GM06990 (cell line): ENCODE data around the gene GABBR1.
A peak's percentile ranks its signal among the peaks of the same experiment; 100 is the strongest.

Experiments used
- DNase-seq: peaks from one replicate; pipeline ENCODE4 v3.0.0-alpha.2; 2011; ENCODE audit not compliant: insufficient read length; ENCODE audit errors: extremely low read depth
- H3K27me3 ChIP-seq: replicated peaks from 2 replicates; pipeline ENCODE4 v1.6.0; 2011; ENCODE audit warnings: low read length; ENCODE audit not compliant: control insufficient read depth, insufficient read depth
- H3K36me3 ChIP-seq: 2 replicates; pipeline ENCODE4 v1.5.1; 2011; ENCODE audit warnings: low read length; ENCODE audit not compliant: control insufficient read depth, insufficient read depth
- H3K4me3 ChIP-seq: replicated peaks from 2 replicates; pipeline ENCODE4 v1.5.1; 2011; ENCODE audit warnings: low read depth, mild to moderate bottlenecking, control low read depth, low read length
- CTCF ChIP-seq: IDR thresholded peaks from 2 replicates; pipeline ENCODE4 v1.5.1; 2011; ENCODE audit warnings: low read length, control low read depth, mild to moderate bottlenecking, inconsistent platforms; ENCODE audit not compliant: insufficient read depth, poor library complexity, severe bottlenecking

The GABBR1 gene

GRCh38 chr6:29661071-29661470 is 28.1 kb upstream of the GABBR1 start:
- Histone ChIP-seq H3K27me3 (no peaks in the 10 kb centered on the region; the same call in 1 of the 2 replicates), H3K36me3 (no peaks in the 10 kb centered on the region), H3K4me3 (no peak overlapping the region)
- DNase-seq: no peak
- TF ChIP-seq CTCF: no peak

DNA sequence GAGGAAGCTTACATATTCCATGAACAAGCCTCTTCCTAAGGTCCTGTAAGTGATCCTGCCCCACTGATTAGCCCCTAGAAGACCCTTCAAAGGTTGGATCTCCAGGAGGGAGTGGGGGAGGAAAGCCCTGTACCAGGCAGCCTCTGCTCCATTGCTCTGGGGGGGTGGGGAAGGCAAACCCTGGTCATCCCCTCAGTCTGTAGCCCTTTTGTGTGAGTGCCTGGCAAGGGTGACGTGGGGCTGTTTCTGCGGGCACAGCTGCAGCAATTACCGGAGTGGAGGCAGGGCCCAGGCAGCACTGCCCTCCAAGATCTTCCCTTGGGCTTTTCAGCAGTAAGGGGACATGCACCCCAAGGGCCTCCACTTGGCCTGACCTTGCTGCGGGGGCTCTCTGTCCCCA is 23.8 kb upstream of the GABBR1 start, which contains the start of gene MOG:
TSS of gene MOG (plus strand) at position 295 of the 400 bp plus-strand sequence. CDS start 118 bp downstream, outside the sequence.
- no peak for DNase-seq
- Histone ChIP-seq H3K36me3 (no peaks in the 10 kb centered on the region), H3K4me3 (no peak within 1 kb of the TSS), H3K27me3 (no peaks in the 10 kb centered on the region; the same call in 1 of the 2 replicates)
- TF ChIP-seq CTCF: no peak

DNA sequence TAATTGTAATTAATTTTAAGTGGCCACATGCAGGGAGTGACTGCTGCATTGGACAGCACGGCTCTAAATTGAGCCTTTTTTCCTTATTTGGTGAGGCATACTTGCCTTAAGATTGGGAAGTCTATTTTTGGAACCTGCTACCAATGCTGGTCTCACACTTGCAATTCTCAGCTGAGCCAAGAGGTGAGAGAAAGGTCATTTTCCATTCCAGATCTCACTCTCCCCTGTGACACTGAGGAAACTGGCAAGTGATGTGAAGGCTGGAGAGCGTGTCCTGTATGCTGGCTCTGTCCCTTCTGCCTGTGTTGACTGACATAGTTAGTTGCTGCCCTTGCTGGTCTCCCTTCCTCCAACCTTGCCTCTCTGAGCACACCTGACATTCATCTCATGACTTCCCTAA is 23.2 kb upstream of the GABBR1 start:
- Histone ChIP-seq H3K4me3 (no peak overlapping the region), H3K27me3 (no peaks in the 10 kb centered on the region; the same call in 1 of the 2 replicates), H3K36me3 (no peaks in the 10 kb centered on the region)
- DNase-seq: no peak
- no peak for TF ChIP-seq CTCF

DNA sequence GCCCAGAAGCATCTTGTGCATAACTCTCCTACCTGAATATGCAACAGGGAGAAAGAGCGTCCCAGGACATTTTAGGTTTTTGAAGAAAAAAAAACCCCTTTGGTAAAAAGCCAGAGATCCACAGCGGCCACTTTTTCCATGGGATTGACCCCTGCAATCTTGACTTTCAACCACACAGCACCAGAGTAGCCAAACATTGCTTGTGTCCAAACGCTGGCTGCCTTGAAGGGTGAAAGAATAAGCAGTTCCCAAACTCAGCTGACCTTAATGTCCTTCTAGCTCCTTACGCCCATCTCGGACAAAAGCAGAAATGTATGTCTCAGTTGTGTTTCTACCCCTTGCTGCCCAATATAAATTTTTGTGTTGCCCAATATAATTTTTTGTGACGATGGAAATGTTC is 22.7 kb upstream of the GABBR1 start:
- H3K27me3 ChIP-seq: no peaks in the 10 kb centered on the region; the same call in 1 of the 2 replicates
- DNase-seq: no peak
- no peak for TF ChIP-seq CTCF
- no peak overlapping the region for H3K4me3 ChIP-seq
- no peaks in the 10 kb centered on the region for H3K36me3 ChIP-seq

DNA sequence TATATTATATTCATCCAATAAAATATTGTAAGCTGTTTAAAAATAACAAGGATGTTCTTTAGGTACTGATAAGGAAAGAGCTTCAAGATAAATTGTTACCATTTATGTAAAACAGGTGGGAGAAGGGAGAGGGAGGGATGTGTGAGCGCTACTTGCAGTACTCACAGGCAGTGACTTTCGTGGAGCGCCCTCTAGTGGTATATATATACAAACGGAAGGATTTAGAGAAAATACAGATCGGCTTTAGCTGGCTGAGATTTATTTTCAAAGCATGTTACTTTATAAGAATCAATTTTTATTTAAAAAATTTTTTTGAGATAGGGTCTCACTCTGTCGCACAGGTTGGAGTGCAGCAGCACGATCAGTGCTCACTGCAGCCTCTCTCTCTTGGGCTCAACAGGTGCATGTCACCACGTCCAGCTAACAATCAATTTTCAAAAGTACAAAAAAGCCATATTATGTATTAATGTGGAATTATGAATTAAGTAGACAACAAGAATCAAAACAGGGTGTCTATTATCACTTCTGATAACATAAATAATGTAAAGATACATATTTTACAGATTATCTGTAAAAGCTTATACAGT is 20.6 kb upstream of the GABBR1 start:
- H3K27me3 ChIP-seq: no peaks in the 10 kb centered on the region; the same call in 1 of the 2 replicates
- H3K4me3 ChIP-seq: no peak overlapping the region
- no peaks in the 10 kb centered on the region for H3K36me3 ChIP-seq
- TF ChIP-seq CTCF: peak; percentile 74
- DNase-seq: no peak

DNA sequence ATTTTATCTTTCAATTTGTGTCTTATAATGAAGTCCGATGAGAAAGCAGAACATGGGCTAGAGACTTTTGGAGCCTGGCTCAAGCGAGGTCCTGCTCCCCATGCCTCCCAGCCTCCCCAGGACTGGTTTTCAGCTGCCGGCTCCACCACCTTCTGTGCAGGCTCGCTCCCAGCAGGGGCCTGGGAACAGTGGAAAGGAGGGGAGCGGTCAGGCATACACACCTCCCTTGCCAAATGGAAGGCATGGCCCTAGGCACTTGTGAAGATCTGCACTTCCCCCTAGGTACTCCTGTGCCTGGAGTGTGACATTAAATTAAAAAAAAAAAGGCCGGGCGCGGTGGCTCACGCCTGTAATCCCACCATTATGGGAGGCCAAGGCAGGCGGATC is 19.2 kb upstream of the GABBR1 start:
- no peak for TF ChIP-seq CTCF
- Histone ChIP-seq H3K27me3 (no peaks in the 10 kb centered on the region), H3K4me3 (no peak overlapping the region), H3K36me3 (no peaks in the 10 kb centered on the region)
- no peak for DNase-seq
